Astrocyte of the spinal cord (primary cell): ENCODE results near the gene WDR53.
"Not testable (repeated sequence)": the region's sequence is repeated elsewhere in the genome, so short reads cannot be mapped to it uniquely, and the experiment has no call there.

Experiments used
- DNase-seq: peaks from one replicate; pipeline ENCODE4 v3.0.0; 2011; ENCODE audit warnings: low read depth, low spot score
- H3K4me3 ChIP-seq: 2 replicates; pipeline ENCODE4 v1.5.1; 2011; ENCODE audit warnings: low read depth, mild to moderate bottlenecking, low read length, moderate library complexity
- in situ Hi-C: cut with HindIII; loops from 2 replicates; pipeline ENCODE4 v1.10.0; 2017; ENCODE audit warnings: low sequenced_read_pairs
- TF ChIP-seq, protein P1 (sequence below): IDR thresholded peaks from 2 replicates; pipeline ENCODE4 v1.5.1; 2012; ENCODE audit warnings: low read depth, mild to moderate bottlenecking, low read length, inconsistent platforms

WDR53 gene

DNA sequence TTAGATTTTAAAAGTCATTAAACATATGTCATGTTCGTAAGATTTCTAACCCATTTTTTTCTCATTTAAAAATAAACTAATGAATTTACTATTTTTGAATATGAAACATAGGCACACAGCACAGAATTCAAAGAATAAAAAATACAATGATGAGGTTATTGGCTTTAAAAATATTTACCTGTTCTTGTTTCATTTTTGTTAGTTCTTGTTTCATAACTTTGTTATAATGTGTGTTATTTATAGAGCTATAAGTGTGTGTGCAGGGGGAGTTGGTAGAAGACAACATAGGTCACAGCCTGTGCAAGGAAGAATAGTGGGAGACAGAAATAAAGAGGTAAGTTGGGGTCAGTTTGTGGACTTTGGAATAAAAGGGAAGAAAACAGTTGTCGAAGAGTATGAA is 40.3 kb upstream of the WDR53 start:
- in situ Hi-C loops = no loop called here
- TF ChIP-seq, protein P1, sequence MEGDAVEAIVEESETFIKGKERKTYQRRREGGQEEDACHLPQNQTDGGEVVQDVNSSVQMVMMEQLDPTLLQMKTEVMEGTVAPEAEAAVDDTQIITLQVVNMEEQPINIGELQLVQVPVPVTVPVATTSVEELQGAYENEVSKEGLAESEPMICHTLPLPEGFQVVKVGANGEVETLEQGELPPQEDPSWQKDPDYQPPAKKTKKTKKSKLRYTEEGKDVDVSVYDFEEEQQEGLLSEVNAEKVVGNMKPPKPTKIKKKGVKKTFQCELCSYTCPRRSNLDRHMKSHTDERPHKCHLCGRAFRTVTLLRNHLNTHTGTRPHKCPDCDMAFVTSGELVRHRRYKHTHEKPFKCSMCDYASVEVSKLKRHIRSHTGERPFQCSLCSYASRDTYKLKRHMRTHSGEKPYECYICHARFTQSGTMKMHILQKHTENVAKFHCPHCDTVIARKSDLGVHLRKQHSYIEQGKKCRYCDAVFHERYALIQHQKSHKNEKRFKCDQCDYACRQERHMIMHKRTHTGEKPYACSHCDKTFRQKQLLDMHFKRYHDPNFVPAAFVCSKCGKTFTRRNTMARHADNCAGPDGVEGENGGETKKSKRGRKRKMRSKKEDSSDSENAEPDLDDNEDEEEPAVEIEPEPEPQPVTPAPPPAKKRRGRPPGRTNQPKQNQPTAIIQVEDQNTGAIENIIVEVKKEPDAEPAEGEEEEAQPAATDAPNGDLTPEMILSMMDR = no peak
- DNase-seq = no peak
- H3K4me3 ChIP-seq = no peak overlapping the region

- in situ Hi-C loops = no loop called here
Observed at GRCh38 chr3:196604548-196604947, 36.2 kb upstream of the WDR53 start.

GRCh38 chr3:196603683-196604082 is 35.3 kb upstream of the WDR53 start:
- DNase-seq = no peak
- H3K4me3 ChIP-seq = no peak overlapping the region
- TF ChIP-seq, protein P1 = no peak
- in situ Hi-C loops = no loop called here

More at GRCh38 chr3:196604548-196604947, 36.2 kb upstream of the WDR53 start:
- DNase-seq = no peak
- TF ChIP-seq, protein P1 = no peak
- H3K4me3 ChIP-seq = no peak overlapping the region

DNA sequence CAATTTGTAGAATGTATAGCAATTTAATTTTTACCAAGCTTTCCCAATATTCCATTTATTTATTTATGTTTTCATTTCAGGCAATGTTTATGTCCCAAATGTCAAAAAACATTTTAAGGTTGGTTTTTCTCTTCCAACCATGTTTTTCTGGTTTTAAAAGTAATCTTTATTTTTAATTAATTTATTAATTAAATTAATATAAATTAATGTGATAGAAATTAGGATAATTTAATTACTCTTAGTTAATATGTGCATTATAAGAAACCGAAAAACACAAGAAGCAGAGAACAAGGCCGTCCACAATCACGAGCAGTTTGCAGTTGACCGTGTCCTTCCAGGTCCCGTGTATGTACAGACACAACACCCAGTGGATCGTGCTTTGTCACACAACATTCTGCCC is 34.3 kb upstream of the WDR53 start:
- TF ChIP-seq, protein P1 = no peak
- no peak overlapping the region for H3K4me3 ChIP-seq
- in situ Hi-C loops = no loop called here
- DNase-seq = no peak

DNA sequence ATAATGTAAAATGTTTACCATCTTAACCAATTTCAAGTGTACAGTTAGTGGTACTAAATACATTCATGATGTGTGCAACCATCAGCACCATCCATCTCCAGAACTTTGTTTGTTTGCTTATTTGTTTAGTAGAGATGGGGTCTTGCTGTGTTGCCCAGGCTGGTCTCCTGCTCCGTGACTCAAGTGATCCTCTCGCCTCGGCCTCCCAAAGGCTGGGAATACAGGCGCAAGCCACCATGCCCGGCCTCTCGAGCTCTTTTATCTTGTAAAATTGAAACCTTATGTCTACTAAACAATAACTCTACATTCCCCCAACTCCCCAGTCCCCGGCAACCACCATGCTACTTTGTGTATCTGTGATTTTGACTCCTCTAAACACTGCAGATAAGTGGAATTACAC is 32.0 kb upstream of the WDR53 start:
- in situ Hi-C loops = no loop called here
- H3K4me3 ChIP-seq = no peak overlapping the region
- TF ChIP-seq, protein P1 = no peak
- no peak for DNase-seq

GRCh38 chr3:196599734-196600128 is 31.4 kb upstream of the WDR53 start:
- DNase-seq = no peak
- TF ChIP-seq, protein P1 = no peak
- no peak overlapping the region for H3K4me3 ChIP-seq
- in situ Hi-C loops = no loop called here

DNA sequence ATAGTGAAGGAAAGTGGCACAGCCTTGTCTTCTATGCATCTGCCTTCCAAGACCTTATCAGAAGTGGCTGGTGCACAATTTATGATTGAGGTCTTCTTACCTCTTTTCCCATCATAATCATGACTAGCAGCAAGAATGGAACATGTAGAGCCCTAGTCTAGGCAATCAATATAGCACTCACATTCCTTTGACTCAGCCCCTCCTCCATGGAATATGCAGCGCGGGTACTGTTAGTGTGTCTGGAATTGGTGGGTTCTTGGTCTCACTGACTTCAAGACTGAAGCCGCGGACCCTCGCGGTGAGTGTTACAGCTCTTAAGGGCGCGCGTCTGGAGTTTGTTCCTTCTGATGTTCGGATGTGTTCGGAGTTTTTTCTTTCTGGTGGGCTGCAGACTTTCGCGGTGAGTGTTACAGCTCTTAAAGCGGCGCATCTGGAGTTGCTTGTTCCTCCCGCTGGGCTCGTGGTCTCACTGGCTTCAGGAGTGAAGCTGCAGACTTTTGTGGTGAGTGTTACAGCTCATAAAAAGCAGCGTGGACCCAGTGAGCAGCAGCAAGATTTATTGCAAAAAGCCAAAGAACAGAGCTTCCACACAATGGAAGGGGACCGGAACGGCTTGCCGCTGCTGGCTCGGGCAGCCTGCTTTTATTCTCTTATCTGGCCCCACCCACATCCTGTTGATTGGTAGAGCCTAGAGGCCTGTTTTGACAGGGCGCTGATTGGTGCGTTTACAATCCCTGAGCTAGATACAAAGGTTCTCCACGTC is 29.8 kb upstream of the WDR53 start:
- H3K4me3 ChIP-seq, in situ Hi-C loops: not testable (repeated sequence)
- peak; percentile 9 for DNase-seq
